KOPT-K1 (cell line): ENCODE measurements around the gene TBC1D23.
"Not testable (repeated sequence)": the region's sequence is repeated elsewhere in the genome, so short reads cannot be mapped to it uniquely, and the experiment has no call there.

Source experiments
- H3K27ac ChIP-seq: fragments of 200-600 bp; sonication (generic); 2 replicates; pipeline ENCODE4 v1.5.1; 2016; ENCODE audit warnings: antibody characterized with exemption, mild to moderate bottlenecking, low read depth, low read length; ENCODE audit not compliant: poor library complexity, severe bottlenecking
- H3K36me3 ChIP-seq: fragments of 200-600 bp; sonication (generic); 2 replicates; pipeline ENCODE4 v1.5.1; 2017; ENCODE audit warnings: antibody characterized with exemption, mild to moderate bottlenecking, low read length, moderate library complexity; ENCODE audit not compliant: insufficient read depth
- H3K9me3 ChIP-seq: fragments of 200-600 bp; sonication (generic); 2 replicates; pipeline ENCODE4 v1.5.1; 2017; ENCODE audit warnings: antibody characterized with exemption, low read length, mild to moderate bottlenecking; ENCODE audit not compliant: insufficient read depth, poor library complexity, severe bottlenecking

Gene TBC1D23

GRCh38 chr3:100242471-100242870, 18.3 kb upstream of the TBC1D23 start:
- H3K36me3 ChIP-seq, H3K9me3 ChIP-seq, H3K27ac ChIP-seq: not testable (repeated sequence)

GRCh38 chr3:100244264-100244663, 16.5 kb upstream of the TBC1D23 start:
- Histone ChIP-seq H3K36me3 (no peaks in the 10 kb centered on the region), H3K9me3 (no peaks in the 10 kb centered on the region), H3K27ac (no peak overlapping the region)

GRCh38 chr3:100245136-100245535, 15.7 kb upstream of the TBC1D23 start:
- H3K27ac ChIP-seq = no peak overlapping the region
- H3K9me3 ChIP-seq = no peaks in the 10 kb centered on the region
- H3K36me3 ChIP-seq = no peaks in the 10 kb centered on the region

- H3K9me3 ChIP-seq = no peaks in the 10 kb centered on the region
- H3K27ac ChIP-seq = no peak overlapping the region
- no peaks in the 10 kb centered on the region for H3K36me3 ChIP-seq
Measured at GRCh38 chr3:100245927-100246326, 14.9 kb upstream of the TBC1D23 start.

- Histone ChIP-seq H3K27ac (no peak overlapping the region), H3K36me3 (no peaks in the 10 kb centered on the region), H3K9me3 (no peaks in the 10 kb centered on the region)
Measured at GRCh38 chr3:100246999-100247398, 13.8 kb upstream of the TBC1D23 start.

- no peaks in the 10 kb centered on the region for H3K9me3 ChIP-seq
- no peak overlapping the region for H3K27ac ChIP-seq
- H3K36me3 ChIP-seq = no peaks in the 10 kb centered on the region
Measured at GRCh38 chr3:100252001-100252400, 8.8 kb upstream of the TBC1D23 start.

- Histone ChIP-seq H3K27ac (no peak overlapping the region), H3K9me3 (no peaks in the 10 kb centered on the region)
Measured at GRCh38 chr3:100254168-100254777, 6.5 kb upstream of the TBC1D23 start.

GRCh38 chr3:100256731-100257151, 4.1 kb upstream of the TBC1D23 start:
- Histone ChIP-seq H3K27ac (no peak overlapping the region), H3K36me3 (no peaks in the 10 kb centered on the region), H3K9me3 (no peaks in the 10 kb centered on the region)

More at GRCh38 chr3:100254168-100254777, 6.5 kb upstream of the TBC1D23 start:
- H3K36me3 ChIP-seq = no peaks in the 10 kb centered on the region

- Histone ChIP-seq H3K36me3 (no peaks in the 10 kb centered on the region), H3K9me3 (no peaks in the 10 kb centered on the region), H3K27ac (no peak overlapping the region)
Measured at GRCh38 chr3:100257586-100257985, 3.2 kb upstream of the TBC1D23 start.

GRCh38 chr3:100260081-100260684, 609 bp upstream of the TBC1D23 start:
- Histone ChIP-seq H3K27ac (peak overlapping the region; percentile 68), H3K36me3 (no peaks in the 10 kb centered on the region), H3K9me3 (no peaks in the 10 kb centered on the region)

- Histone ChIP-seq H3K27ac (peak overlapping the region; percentile 68), H3K9me3 (no peaks in the 10 kb centered on the region), H3K36me3 (no peaks in the 10 kb centered on the region)
Measured at GRCh38 chr3:100261485-100261903, 702 bp downstream of the TBC1D23 start.

GRCh38 chr3:100262925-100263324, 2.1 kb downstream of the TBC1D23 start:
- not testable (repeated sequence) for H3K27ac ChIP-seq, H3K9me3 ChIP-seq, H3K36me3 ChIP-seq

GRCh38 chr3:100263583-100263982, 2.8 kb downstream of the TBC1D23 start:
- no peaks in the 10 kb centered on the region for H3K9me3 ChIP-seq
- H3K27ac ChIP-seq = no peak overlapping the region
- no peaks in the 10 kb centered on the region for H3K36me3 ChIP-seq

- Histone ChIP-seq H3K27ac (no peak overlapping the region), H3K9me3 (no peaks in the 10 kb centered on the region), H3K36me3 (no peaks in the 10 kb centered on the region)
Measured at GRCh38 chr3:100264242-100264641, 3.5 kb downstream of the TBC1D23 start.

GRCh38 chr3:100265016-100265415, 4.2 kb downstream of the TBC1D23 start:
- no peak overlapping the region for H3K27ac ChIP-seq

GRCh38 chr3:100266531-100266930, 5.7 kb downstream of the TBC1D23 start:
- Histone ChIP-seq H3K9me3 (no peaks in the 10 kb centered on the region), H3K27ac (no peak overlapping the region), H3K36me3 (no peaks in the 10 kb centered on the region)

More at GRCh38 chr3:100265016-100265415, 4.2 kb downstream of the TBC1D23 start:
- no peaks in the 10 kb centered on the region for H3K9me3 ChIP-seq
- H3K36me3 ChIP-seq = no peaks in the 10 kb centered on the region
